Osteoblast (primary cell): Measurements from ENCODE around the gene HOXA2. TPM values are rescaled to one million over a fixed set of nuclear protein-coding genes. Genes with fewer than 3 reads are reported as not detected.
A peak's percentile ranks its signal among the peaks of the same experiment; 100 is the strongest.

ENCODE experiments used
- DNase-seq: peaks from one replicate; pipeline ENCODE4 v3.0.0; 2011; ENCODE audit warnings: low spot score, mixed read lengths; ENCODE audit not compliant: insufficient read length; ENCODE audit errors: missing footprints
- H2AFZ ChIP-seq: 2 replicates; pipeline ENCODE4 v1.6.0; 2011; ENCODE audit warnings: mild to moderate bottlenecking, low read length
- H3K27ac ChIP-seq: 2 replicates; pipeline ENCODE4 v1.5.1; 2011; ENCODE audit warnings: mild to moderate bottlenecking, low read depth, low read length, moderate library complexity
- H3K27me3 ChIP-seq: 2 replicates; pipeline ENCODE4 v1.6.0; 2012; ENCODE audit warnings: mild to moderate bottlenecking, control low read depth, inconsistent platforms, low read length, moderate library complexity; ENCODE audit not compliant: insufficient read depth
- H3K36me3 ChIP-seq: 2 replicates; pipeline ENCODE4 v1.5.1; 2011; ENCODE audit warnings: mild to moderate bottlenecking, low read length, control low read depth, moderate library complexity; ENCODE audit not compliant: insufficient read depth
- H3K4me1 ChIP-seq: 2 replicates; pipeline ENCODE4 v1.5.1; 2011; ENCODE audit warnings: mild to moderate bottlenecking, low read length, control low read depth, moderate library complexity; ENCODE audit not compliant: insufficient read depth
- H3K4me2 ChIP-seq: 2 replicates; pipeline ENCODE4 v1.6.0; 2011; ENCODE audit warnings: mild to moderate bottlenecking, low read length; ENCODE audit not compliant: insufficient read depth
- H3K4me3 ChIP-seq: fragments of 200-600 bp; sonication (generic); 3 replicates; pipeline ENCODE4 v1.5.1; 2012; ENCODE audit warnings: mild to moderate bottlenecking, low read length, inconsistent platforms; ENCODE audit not compliant: insufficient read depth
- H3K79me2 ChIP-seq: 2 replicates; pipeline ENCODE4 v1.6.0; 2012; ENCODE audit warnings: mild to moderate bottlenecking, low read length, control low read depth, inconsistent platforms; ENCODE audit not compliant: insufficient read depth
- H3K9me3 ChIP-seq: 2 replicates; pipeline ENCODE4 v1.5.1; 2011; ENCODE audit warnings: low read depth, low read length, control low read depth
- H4K20me1 ChIP-seq: 2 replicates; pipeline ENCODE4 v1.6.0; 2012; ENCODE audit warnings: mild to moderate bottlenecking, low read length, control low read depth; ENCODE audit not compliant: insufficient read depth
- CTCF ChIP-seq: IDR thresholded peaks from 2 replicates; pipeline ENCODE4 v1.5.1; 2011; ENCODE audit warnings: mild to moderate bottlenecking, low read depth, low read length, moderate library complexity; ENCODE audit errors: extremely low read depth
- total RNA-seq: library from RNA; depleted of rRNA; stranded (reverse); fragments of >200 nt; gene quantifications from 2 replicates; pipeline ENCODE4 v1.2.3, GENCODE V29; 2012

HOXA2 gene
- total RNA-seq, 1 donor = 0.36 TPM

GRCh38 chr7:27145165-27145913 is 42.9 kb upstream of the HOXA2 start:
- H3K27me3 ChIP-seq = no peaks in the 10 kb centered on the region
- H3K9me3 ChIP-seq = no peaks in the 10 kb centered on the region
- H3K27ac ChIP-seq = no peak overlapping the region
- no peak overlapping the region for H3K4me3 ChIP-seq
- peaks cover 33% of the 10 kb centered on the region for H3K4me1 ChIP-seq
- peaks cover 98% of the 10 kb centered on the region for H3K79me2 ChIP-seq
- H3K4me2 ChIP-seq = no peak overlapping the region
- H3K36me3 ChIP-seq = peaks cover 52% of the 10 kb centered on the region
- peak; percentile 80 for DNase-seq
- no peak overlapping the region for H2AFZ ChIP-seq
- H4K20me1 ChIP-seq = peaks cover 9% of the 10 kb centered on the region
- TF ChIP-seq CTCF = no peak

DNA sequence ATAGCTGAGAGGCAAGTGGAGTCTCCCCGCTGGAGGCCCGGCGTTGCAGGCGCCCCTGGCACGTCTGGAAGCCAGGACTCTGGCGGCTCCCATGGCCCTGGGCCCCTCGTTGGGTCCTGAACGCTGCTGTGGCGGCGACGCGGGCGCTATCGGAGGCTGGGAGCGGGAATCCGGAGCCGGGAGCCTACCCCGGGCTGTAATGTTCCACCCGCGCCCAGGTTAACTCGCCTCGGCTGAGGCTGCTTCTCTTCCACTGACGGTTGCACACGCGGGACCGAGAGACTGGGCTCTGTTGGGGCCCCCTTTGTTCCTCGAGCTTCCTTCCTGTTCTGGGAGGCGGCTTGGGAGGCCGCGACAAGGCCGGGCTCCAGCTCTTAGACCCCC is 42.3 kb upstream of the HOXA2 start:
- H3K4me1 ChIP-seq = peaks cover 27% of the 10 kb centered on the region
- H3K36me3 ChIP-seq = peaks cover 58% of the 10 kb centered on the region
- peaks cover 94% of the 10 kb centered on the region for H3K79me2 ChIP-seq
- no peak for TF ChIP-seq CTCF
- no peak overlapping the region for H2AFZ ChIP-seq
- no peaks in the 10 kb centered on the region for H3K27me3 ChIP-seq
- H3K4me2 ChIP-seq = no peak overlapping the region
- peaks cover 4% of the 10 kb centered on the region for H4K20me1 ChIP-seq
- H3K4me3 ChIP-seq = no peak overlapping the region
- H3K27ac ChIP-seq = no peak overlapping the region
- DNase-seq = peak; percentile 88
- H3K9me3 ChIP-seq = no peaks in the 10 kb centered on the region

GRCh38 chr7:27143950-27144780 is 41.7 kb upstream of the HOXA2 start:
- no peak overlapping the region for H2AFZ ChIP-seq
- H3K27ac ChIP-seq = peak overlapping the region; percentile 10
- H3K4me2 ChIP-seq = no peak overlapping the region
- H3K27me3 ChIP-seq = no peaks in the 10 kb centered on the region
- H4K20me1 ChIP-seq = peaks cover 4% of the 10 kb centered on the region
- peaks cover 21% of the 10 kb centered on the region for H3K4me1 ChIP-seq
- no peak for TF ChIP-seq CTCF
- H3K36me3 ChIP-seq = peaks cover 59% of the 10 kb centered on the region
- no peaks in the 10 kb centered on the region for H3K9me3 ChIP-seq
- DNase-seq = peak; percentile 36
- peaks cover 92% of the 10 kb centered on the region for H3K79me2 ChIP-seq
- H3K4me3 ChIP-seq = no peak overlapping the region
